Occipital lobe (tissue), 2 donors: Measurements from ENCODE around the gene SIGLEC5. TPM values are rescaled to one million over a fixed set of nuclear protein-coding genes. Genes with fewer than 3 reads are reported as not detected.
"Not testable (repeated sequence)": the region's sequence is repeated elsewhere in the genome, so short reads cannot be mapped to it uniquely, and the experiment has no call there.

Experiments used
- DNase-seq: peaks from one replicate; lab custom pipeline; 2025; lab: John Stamatoyannopoulos, UW
- total RNA-seq: library from RNA; depleted of rRNA; stranded (reverse); fragments of >200 nt; gene quantifications from one replicate; pipeline ENCODE4 v1.2.3, GENCODE V29; 2014

SIGLEC5 gene
- total RNA-seq, result not detected

GRCh38 chr19:51630315-51630714 is at the start of gene SIGLEC5:
Gene SIGLEC5 (minus strand): TSS chr19:51630401. CDS start chr19:51630335, 66 bp downstream.
- DNase-seq, result not testable (repeated sequence)

GRCh38 chr19:51676566-51677083 is 46.4 kb upstream of the SIGLEC5 start:
- DNase-seq, result no peak

GRCh38 chr19:51675911-51676565 is 45.8 kb upstream of the SIGLEC5 start:
- DNase-seq, result not testable (repeated sequence)

- no peak for DNase-seq
These were observed 38.0 kb upstream of the SIGLEC5 start for GRCh38 chr19:51668216-51668615.

- DNase-seq, result no peak
These were observed 34.8 kb upstream of the SIGLEC5 start for GRCh38 chr19:51664997-51665396.

GRCh38 chr19:51664131-51664530 is 33.9 kb upstream of the SIGLEC5 start:
- no peak for DNase-seq

GRCh38 chr19:51663650-51664049 is 33.4 kb upstream of the SIGLEC5 start:
- DNase-seq, result no peak

- peak; percentile 45 for DNase-seq
These were observed 30.9 kb upstream of the SIGLEC5 start for GRCh38 chr19:51660975-51661600.

GRCh38 chr19:51654783-51655182 is 24.6 kb upstream of the SIGLEC5 start:
- no peak for DNase-seq

- DNase-seq, result no peak
These were observed 23.0 kb upstream of the SIGLEC5 start for GRCh38 chr19:51653162-51653561.

- no peak for DNase-seq
These were observed 22.1 kb upstream of the SIGLEC5 start for GRCh38 chr19:51652266-51652665.

- no peak for DNase-seq
These were observed 21.1 kb upstream of the SIGLEC5 start for GRCh38 chr19:51651216-51651846.

- no peak for DNase-seq
These were observed 17.1 kb upstream of the SIGLEC5 start for GRCh38 chr19:51647318-51647717.

GRCh38 chr19:51646730-51647129 is 16.5 kb upstream of the SIGLEC5 start, which contains the start of gene SIGLEC14:
Gene SIGLEC14 (minus strand): TSS chr19:51646825. CDS start chr19:51646759, 66 bp downstream.
- not testable (repeated sequence) for DNase-seq

- no peak for DNase-seq
These were observed 14.6 kb upstream of the SIGLEC5 start for GRCh38 chr19:51644636-51645271.

GRCh38 chr19:51641648-51642047 is 11.4 kb upstream of the SIGLEC5 start:
- DNase-seq, result no peak

- no peak for DNase-seq
These were observed 10.2 kb upstream of the SIGLEC5 start for GRCh38 chr19:51640386-51640785.

GRCh38 chr19:51639916-51640315 is 9.7 kb upstream of the SIGLEC5 start:
- no peak for DNase-seq

GRCh38 chr19:51637362-51637978 is 7.3 kb upstream of the SIGLEC5 start:
- DNase-seq, result no peak

- DNase-seq, result no peak
These were observed 1.9 kb upstream of the SIGLEC5 start for GRCh38 chr19:51632126-51632525.

GRCh38 chr19:51628153-51628939 is 1.9 kb downstream of the SIGLEC5 start:
- DNase-seq, result no peak
